ENCODE data around the gene SQSTM1. TPM values are rescaled to one million over a fixed set of nuclear protein-coding genes. Genes with fewer than 3 reads are reported as not detected.

SQSTM1 gene
- total RNA-seq, 4 donors from 2014 or later = 94.7 to 874 (median 439) TPM

DNA sequence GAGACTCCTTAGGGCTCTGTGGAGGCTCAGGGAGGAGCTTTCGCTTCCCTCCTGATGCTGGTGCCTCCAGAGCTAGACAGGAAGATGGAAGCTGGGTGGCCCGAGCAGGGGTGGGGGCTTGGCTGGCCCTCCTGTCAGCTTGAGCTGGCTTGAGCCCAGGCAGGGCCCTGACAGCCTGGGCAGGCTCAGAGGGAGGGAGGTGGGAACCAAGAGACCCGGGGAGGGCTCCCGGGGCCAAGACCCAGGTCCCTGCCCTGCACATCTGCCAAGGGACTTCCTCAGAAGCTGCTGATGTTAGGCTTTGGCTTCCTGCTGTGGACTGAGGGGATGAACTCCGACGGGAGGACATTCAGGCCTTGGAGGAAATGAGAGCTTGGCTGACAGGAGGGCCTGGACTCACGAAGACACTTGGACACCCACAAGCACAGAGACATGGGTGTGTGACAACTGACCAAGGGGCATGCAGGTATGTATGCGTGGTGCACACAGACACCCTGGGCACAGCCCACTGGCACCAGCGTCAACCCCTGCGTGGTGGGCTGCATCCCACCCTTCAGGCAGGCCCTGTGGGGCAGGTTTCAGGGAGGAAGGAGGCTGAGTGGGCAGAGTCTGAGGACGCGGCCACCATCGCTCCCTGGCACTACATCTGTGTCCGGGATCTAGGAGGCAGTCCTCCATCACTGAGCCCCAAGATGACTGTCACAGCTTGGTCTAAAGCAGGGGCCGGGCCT lies 28.7 kb upstream of the SQSTM1 start:
- no peaks in the 10 kb centered on the region for H3K36me3 ChIP-seq
- intact Hi-C loops (cut with DNase I; ENCODE audit: low total_unique reads) = no loop called here
- H3K27me3 ChIP-seq = no peaks in the 10 kb centered on the region
- peak overlapping the region; percentile 77 to 81 for H3K27ac ChIP-seq
- no peak for DNase-seq
- no peak for TF ChIP-seq POLR2A (IDR thresholded peaks at IDR 0.05)
- TF ChIP-seq, protein P1, sequence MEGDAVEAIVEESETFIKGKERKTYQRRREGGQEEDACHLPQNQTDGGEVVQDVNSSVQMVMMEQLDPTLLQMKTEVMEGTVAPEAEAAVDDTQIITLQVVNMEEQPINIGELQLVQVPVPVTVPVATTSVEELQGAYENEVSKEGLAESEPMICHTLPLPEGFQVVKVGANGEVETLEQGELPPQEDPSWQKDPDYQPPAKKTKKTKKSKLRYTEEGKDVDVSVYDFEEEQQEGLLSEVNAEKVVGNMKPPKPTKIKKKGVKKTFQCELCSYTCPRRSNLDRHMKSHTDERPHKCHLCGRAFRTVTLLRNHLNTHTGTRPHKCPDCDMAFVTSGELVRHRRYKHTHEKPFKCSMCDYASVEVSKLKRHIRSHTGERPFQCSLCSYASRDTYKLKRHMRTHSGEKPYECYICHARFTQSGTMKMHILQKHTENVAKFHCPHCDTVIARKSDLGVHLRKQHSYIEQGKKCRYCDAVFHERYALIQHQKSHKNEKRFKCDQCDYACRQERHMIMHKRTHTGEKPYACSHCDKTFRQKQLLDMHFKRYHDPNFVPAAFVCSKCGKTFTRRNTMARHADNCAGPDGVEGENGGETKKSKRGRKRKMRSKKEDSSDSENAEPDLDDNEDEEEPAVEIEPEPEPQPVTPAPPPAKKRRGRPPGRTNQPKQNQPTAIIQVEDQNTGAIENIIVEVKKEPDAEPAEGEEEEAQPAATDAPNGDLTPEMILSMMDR (IDR thresholded peaks at IDR 0.05) = no peak
- H3K9me3 ChIP-seq = no peaks in the 10 kb centered on the region
- H3K4me3 ChIP-seq = no peak overlapping the region
- peaks cover 0 to 9% of the 10 kb centered on the region in 2 donors for H3K4me1 ChIP-seq

- intact Hi-C loops (cut with DNase I; ENCODE audit: low total_unique reads) = no loop called here
- peak overlapping the region; percentile 77 to 81 for H3K27ac ChIP-seq
- H3K9me3 ChIP-seq = no peaks in the 10 kb centered on the region
- TF ChIP-seq POLR2A (IDR thresholded peaks at IDR 0.05) = no peak
- TF ChIP-seq, protein P1 (IDR thresholded peaks at IDR 0.05) = no peak
- DNase-seq = peak in 1 of 2 donors; percentile 22
- no peaks in the 10 kb centered on the region for H3K27me3 ChIP-seq
- H3K4me1 ChIP-seq = peaks cover 0 to 9% of the 10 kb centered on the region in 2 donors
- no peak overlapping the region for H3K4me3 ChIP-seq
- no peaks in the 10 kb centered on the region for H3K36me3 ChIP-seq
Measured at GRCh38 chr5:179792612-179793467, 27.9 kb upstream of the SQSTM1 start.

DNA sequence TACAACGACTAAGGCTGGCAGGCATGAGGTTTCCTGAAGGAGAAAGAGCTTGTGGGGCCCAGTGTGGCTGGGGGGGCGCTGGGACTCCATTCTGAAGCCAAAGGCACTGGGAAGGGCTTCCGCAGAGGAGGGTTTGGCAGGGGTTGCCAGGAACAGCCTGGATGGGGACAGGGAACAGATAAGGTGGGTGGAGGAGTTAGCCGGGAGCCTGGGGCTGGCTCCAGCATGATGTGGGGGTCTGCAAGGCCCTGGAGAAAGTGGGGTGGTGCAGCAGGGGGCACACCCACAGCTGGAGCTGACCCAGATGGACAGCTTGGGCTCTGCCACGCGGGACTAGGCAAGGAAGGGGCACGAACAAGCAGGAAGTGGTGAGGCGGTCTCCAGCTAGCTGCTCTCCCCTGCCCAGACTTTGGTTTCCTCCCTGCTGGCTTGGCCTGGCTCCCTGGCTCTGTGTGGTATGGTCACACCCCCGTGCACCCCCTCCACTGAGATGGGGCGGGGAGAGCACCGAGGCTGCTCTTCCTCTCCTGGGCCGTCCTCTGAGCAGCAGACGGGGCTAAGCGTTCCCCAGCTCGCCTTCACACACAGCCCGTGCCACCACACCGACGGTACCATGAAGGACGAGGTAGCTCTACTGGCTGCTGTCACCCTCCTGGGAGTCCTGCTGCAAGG lies 27.1 kb upstream of the SQSTM1 start, which contains the start of gene LTC4S:
Gene LTC4S (plus strand): TSS at position 519 of the 672 bp plus-strand sequence. CDS start 95 bp downstream, at position 614.
- Histone ChIP-seq H3K27ac (peak within 1 kb of the TSS; percentile 77 to 81), H3K4me3 (no peak within 1 kb of the TSS), H3K36me3 (no peaks in the 10 kb centered on the region), H3K27me3 (no peaks in the 10 kb centered on the region), H3K4me1 (peaks cover 0 to 9% of the 10 kb centered on the region in 2 donors), H3K9me3 (no peaks in the 10 kb centered on the region)
- intact Hi-C loops (cut with DNase I; ENCODE audit: low total_unique reads) = no loop called here
- DNase-seq = peak; percentile 84 to 85
- peak in 1 of 2 donors; percentile 10 for TF ChIP-seq POLR2A (IDR thresholded peaks at IDR 0.05)
- TF ChIP-seq, protein P1 (IDR thresholded peaks at IDR 0.05) = no peak

- H3K9me3 ChIP-seq = no peaks in the 10 kb centered on the region
- no peaks in the 10 kb centered on the region for H3K27me3 ChIP-seq
- TF ChIP-seq, protein P1 (IDR thresholded peaks at IDR 0.05) = no peak
- TF ChIP-seq POLR2A (IDR thresholded peaks at IDR 0.05) = no peak
- H3K4me1 ChIP-seq = peaks cover 0 to 9% of the 10 kb centered on the region in 2 donors
- no peaks in the 10 kb centered on the region for H3K36me3 ChIP-seq
- no peak overlapping the region for H3K4me3 ChIP-seq
- DNase-seq = peak in 1 of 2 donors; percentile 18
- intact Hi-C loops (cut with DNase I; ENCODE audit: low total_unique reads) = no loop called here
- peak overlapping the region; percentile 77 to 81 for H3K27ac ChIP-seq
Measured at GRCh38 chr5:179794171-179794570, 26.5 kb upstream of the SQSTM1 start.
